ENCODE results near the gene DSTN.

DNA sequence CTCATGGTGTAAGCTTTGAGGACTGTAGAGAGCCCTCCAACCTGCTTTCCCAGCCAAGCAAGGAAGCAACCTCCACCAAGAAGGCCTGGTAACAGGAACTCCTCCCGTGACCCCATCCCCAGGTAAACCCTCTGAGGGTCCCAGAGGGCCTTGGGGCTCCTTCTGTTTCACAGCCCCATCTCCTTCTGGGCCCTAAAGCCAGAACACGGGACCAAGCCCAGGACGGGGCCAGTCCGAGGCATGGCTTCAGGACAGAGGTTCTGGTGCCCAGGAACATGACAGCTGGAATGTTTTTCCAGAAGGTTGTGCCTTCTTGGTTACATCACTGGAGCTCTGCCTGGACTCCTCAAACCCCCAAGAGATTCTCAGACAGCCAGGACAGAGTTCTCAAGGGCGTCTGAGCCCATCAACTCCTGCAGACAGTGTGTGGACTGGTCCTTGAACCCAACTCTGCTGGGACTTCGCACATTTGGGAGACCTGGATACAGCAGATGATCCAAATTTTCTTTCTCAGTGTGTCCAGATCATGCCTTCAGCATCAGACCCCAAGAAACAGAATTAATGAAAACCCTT lies 69.0 kb downstream of the DSTN start:
- TF ChIP-seq TAF1 (IDR thresholded peaks at IDR 0.05; ENCODE audit: borderline replicate concordance, low read depth, low read length) (no peak), POLR2A (IDR thresholded peaks at IDR 0.05; ENCODE audit: low read depth, low read length) (no peak)
